Measurements from ENCODE around the gene PCSK4. TPM values are rescaled to one million over a fixed set of nuclear protein-coding genes. Genes with fewer than 3 reads are reported as not detected.

PCSK4 gene
- total and polyA plus RNA-seq, 9 of the 15 experiments (the other 6 are each of a cell fraction or from before 2014, with no cell fraction given): 0.01 to 9.1 (median 2.1) TPM; not detected in 1

GRCh38 chr19:1438035-1438932, 51.9 kb downstream of the PCSK4 start, which contains the start of gene RPS15 (continued):
- TF ChIP-seq SP1 (CRISPR knock-in tag; IDR thresholded peaks at IDR 0.05) (peak; percentile 96), TBL1XR1 (IDR thresholded peaks at IDR 0.05; ENCODE audit: low read length in 2 of 2) (peak; percentile 26 to 74; a peak in 3 of 4 replicates), SLC30A9 (CRISPR knock-in tag; IDR thresholded peaks at IDR 0.05) (no peak), SMARCE1 (IDR thresholded peaks at IDR 0.05) (no peak), MCM2 (IDR thresholded peaks at IDR 0.05; ENCODE audit: low read depth) (no peak), THAP12 (CRISPR knock-in tag; IDR thresholded peaks at IDR 0.05) (peak; percentile 70), SAFB (IDR thresholded peaks at IDR 0.05; ENCODE audit: borderline replicate concordance, low read depth, low read length) (peak; percentile 36; the same call in 1 of the 2 replicates), ZNF717 (CRISPR knock-in tag; IDR thresholded peaks at IDR 0.05) (no peak), ZKSCAN1 (IDR thresholded peaks at IDR 0.05; ENCODE audit: low read depth, low read length) (peak; percentile 65), ZBTB12 (CRISPR knock-in tag; IDR thresholded peaks at IDR 0.05) (peak; percentile 57; the same call in 1 of the 2 replicates), RB1 (IDR thresholded peaks at IDR 0.05; ENCODE audit: low read depth) (peak; percentile 91), PRMT5 (CRISPR knock-in tag; IDR thresholded peaks at IDR 0.05) (peak; percentile 20; the same call in 1 of the 2 replicates), SMC3 (conservative IDR thresholded peaks at IDR 0.05; ENCODE audit: insufficient read depth, low read depth, low read length) (peak; percentile 61; the same call in 1 of the 2 replicates), BCOR (IDR thresholded peaks at IDR 0.05) (peak; percentile 23), E2F5 (CRISPR knock-in tag; IDR thresholded peaks at IDR 0.05) (0 out of 2 replicates have a peak, but pooled peaks have one; percentile 48), SIX5 (IDR thresholded peaks at IDR 0.05; ENCODE audit: borderline replicate concordance in 1 of 2, insufficient read depth in 1 of 2, low read depth in 1 of 2, low read length in 2 of 2) (peak; percentile 16 to 28; a peak in 1 of 4 replicates), TBP (optimal IDR thresholded peaks at IDR 0.05; ENCODE audit: low read depth, low read length) (peak; percentile 98), YY1 (IDR thresholded peaks at IDR 0.05; ENCODE audit: borderline replicate concordance in 1 of 3, control insufficient read depth in 1 of 3, extremely low read depth in 1 of 3, insufficient read depth in 3 of 3, insufficient read length in 1 of 3, insufficient replicate concordance in 2 of 3, low read depth in 1 of 3, low read length in 2 of 3) (peak; percentile 72 to 85 (median 76)), CEBPZ (IDR thresholded peaks at IDR 0.05; ENCODE audit: borderline replicate concordance, low read depth, low read length) (no peak)
